Stimulated activated naive CD8-positive, alpha-beta T cell treated with anti-CD3 and anti-CD28 coated beads, Interleukin-15, amount 100 ng/mL, for 72 hours (primary cell): ENCODE data around the gene DIP2B.

Experiments used
- ATAC-seq: fragments of 150-1000 bp; cut with Tn5 transposase; 2 replicates; pipeline ENCODE4 v1.10.0; 2021; ENCODE audit warnings: mild to moderate bottlenecking, moderate library complexity
- DNase-seq, 2 donors: peaks; one replicate each; pipeline ENCODE4 v3.0.0; 2021 to 2022
- H3K27ac Mint-ChIP-seq, 2 donors: one replicate each; pipeline ENCODE4 v1.8.0; 2022; ENCODE audit warnings: mild to moderate bottlenecking in 2 of 2, mixed read lengths in 2 of 2, moderate library complexity in 2 of 2
- H3K27me3 Mint-ChIP-seq: one replicate; pipeline ENCODE4 v1.8.0; 2022; ENCODE audit warnings: mixed read lengths
- H3K4me1 Mint-ChIP-seq: one replicate; pipeline ENCODE4 v1.8.0; 2022; ENCODE audit warnings: mild to moderate bottlenecking, mixed read lengths
- H3K4me3 Mint-ChIP-seq, 2 donors: one replicate each; pipeline ENCODE4 v1.8.0; 2022; ENCODE audit warnings: mild to moderate bottlenecking in 2 of 2, mixed read lengths in 2 of 2, moderate library complexity in 1 of 2
- H3K9me3 Mint-ChIP-seq, 2 donors: one replicate each; pipeline ENCODE4 v1.8.0; 2022; ENCODE audit warnings: mixed read lengths in 2 of 2

The DIP2B gene

GRCh38 chr12:50707396-50707795 is 202.6 kb downstream of the DIP2B start:
- no peak for ATAC-seq
- Mint-ChIP-seq H3K4me3 (no peak overlapping the region), H3K27me3 (no peaks in the 10 kb centered on the region), H3K9me3 (no peaks in the 10 kb centered on the region), H3K4me1 (no peaks in the 10 kb centered on the region), H3K27ac (no peak overlapping the region)
- DNase-seq: no peak

GRCh38 chr12:50708631-50709030 is 203.8 kb downstream of the DIP2B start:
- no peak overlapping the region for H3K4me3 Mint-ChIP-seq
- no peaks in the 10 kb centered on the region for H3K9me3 Mint-ChIP-seq
- no peak for ATAC-seq
- H3K27me3 Mint-ChIP-seq: no peaks in the 10 kb centered on the region
- H3K27ac Mint-ChIP-seq: no peak overlapping the region
- no peak for DNase-seq
- H3K4me1 Mint-ChIP-seq: no peaks in the 10 kb centered on the region

GRCh38 chr12:50711121-50711520 is 206.3 kb downstream of the DIP2B start:
- Mint-ChIP-seq H3K27me3 (no peaks in the 10 kb centered on the region), H3K4me3 (no peak overlapping the region), H3K4me1 (no peaks in the 10 kb centered on the region), H3K27ac (no peak overlapping the region), H3K9me3 (no peaks in the 10 kb centered on the region)
- DNase-seq (no peak), ATAC-seq (no peak)

GRCh38 chr12:50715174-50715573 is 210.4 kb downstream of the DIP2B start:
- H3K4me1 Mint-ChIP-seq: no peaks in the 10 kb centered on the region
- H3K4me3 Mint-ChIP-seq: no peak overlapping the region
- H3K27ac Mint-ChIP-seq: no peak overlapping the region
- no peak for DNase-seq
- no peaks in the 10 kb centered on the region for H3K9me3 Mint-ChIP-seq
- H3K27me3 Mint-ChIP-seq: no peaks in the 10 kb centered on the region
- no peak for ATAC-seq

GRCh38 chr12:50718760-50719159 is 214.0 kb downstream of the DIP2B start:
- ATAC-seq: no peak
- no peak overlapping the region for H3K27ac Mint-ChIP-seq

GRCh38 chr12:50720085-50720484 is 215.3 kb downstream of the DIP2B start:
- Mint-ChIP-seq H3K9me3 (no peaks in the 10 kb centered on the region), H3K27me3 (no peaks in the 10 kb centered on the region), H3K27ac (peak overlapping the region in 1 of 2 donors; percentile 25), H3K4me3 (no peak overlapping the region), H3K4me1 (no peaks in the 10 kb centered on the region)
- ATAC-seq (no peak), DNase-seq (no peak)

More at GRCh38 chr12:50718760-50719159, 214.0 kb downstream of the DIP2B start:
- no peaks in the 10 kb centered on the region for H3K9me3 Mint-ChIP-seq
- no peak for DNase-seq
- no peaks in the 10 kb centered on the region for H3K27me3 Mint-ChIP-seq
- no peaks in the 10 kb centered on the region for H3K4me1 Mint-ChIP-seq
- no peak overlapping the region for H3K4me3 Mint-ChIP-seq

- Mint-ChIP-seq H3K4me3 (no peak overlapping the region), H3K27me3 (no peaks in the 10 kb centered on the region)
- no peak for ATAC-seq
These were observed 215.7 kb downstream of the DIP2B start for GRCh38 chr12:50720501-50720900.

GRCh38 chr12:50723865-50724264 is 219.1 kb downstream of the DIP2B start:
- Mint-ChIP-seq H3K9me3 (no peaks in the 10 kb centered on the region), H3K4me3 (no peak overlapping the region), H3K4me1 (no peaks in the 10 kb centered on the region), H3K27ac (no peak overlapping the region), H3K27me3 (no peaks in the 10 kb centered on the region)
- no peak for DNase-seq
- ATAC-seq: no peak

More at GRCh38 chr12:50720501-50720900, 215.7 kb downstream of the DIP2B start:
- H3K4me1 Mint-ChIP-seq: no peaks in the 10 kb centered on the region
- H3K27ac Mint-ChIP-seq: no peak overlapping the region
- DNase-seq: no peak
- no peaks in the 10 kb centered on the region for H3K9me3 Mint-ChIP-seq

GRCh38 chr12:50725011-50725942 is 220.5 kb downstream of the DIP2B start:
- no peaks in the 10 kb centered on the region for H3K4me1 Mint-ChIP-seq
- no peak overlapping the region for H3K4me3 Mint-ChIP-seq
- H3K27me3 Mint-ChIP-seq: no peaks in the 10 kb centered on the region
- no peak for DNase-seq
- ATAC-seq: no peak
- no peaks in the 10 kb centered on the region for H3K9me3 Mint-ChIP-seq
- peak overlapping the region; percentile 37 to 73 for H3K27ac Mint-ChIP-seq

- no peaks in the 10 kb centered on the region for H3K4me1 Mint-ChIP-seq
- no peak overlapping the region for H3K4me3 Mint-ChIP-seq
- H3K27me3 Mint-ChIP-seq: no peaks in the 10 kb centered on the region
- DNase-seq (no peak), ATAC-seq (no peak)
- peak overlapping the region; percentile 60 to 78 for H3K27ac Mint-ChIP-seq
- no peaks in the 10 kb centered on the region for H3K9me3 Mint-ChIP-seq
These were observed 222.7 kb downstream of the DIP2B start for GRCh38 chr12:50727466-50727865.

GRCh38 chr12:50728417-50728816 is 223.6 kb downstream of the DIP2B start:
- no peak overlapping the region for H3K4me3 Mint-ChIP-seq
- H3K4me1 Mint-ChIP-seq: no peaks in the 10 kb centered on the region
- H3K9me3 Mint-ChIP-seq: no peaks in the 10 kb centered on the region
- no peaks in the 10 kb centered on the region for H3K27me3 Mint-ChIP-seq
- H3K27ac Mint-ChIP-seq: no peak overlapping the region
- DNase-seq (no peak), ATAC-seq (no peak)

GRCh38 chr12:50728841-50729240 is 224.1 kb downstream of the DIP2B start:
- Mint-ChIP-seq H3K4me3 (no peak overlapping the region), H3K4me1 (no peaks in the 10 kb centered on the region), H3K27me3 (no peaks in the 10 kb centered on the region), H3K27ac (no peak overlapping the region), H3K9me3 (no peaks in the 10 kb centered on the region)
- no peak for ATAC-seq
- DNase-seq: no peak

GRCh38 chr12:50732591-50732990 is 227.8 kb downstream of the DIP2B start:
- H3K27ac Mint-ChIP-seq: no peak overlapping the region
- H3K9me3 Mint-ChIP-seq: no peaks in the 10 kb centered on the region
- no peaks in the 10 kb centered on the region for H3K4me1 Mint-ChIP-seq
- H3K4me3 Mint-ChIP-seq: no peak overlapping the region
- no peak for DNase-seq
- no peak for ATAC-seq
- H3K27me3 Mint-ChIP-seq: no peaks in the 10 kb centered on the region

GRCh38 chr12:50733706-50734105 is 228.9 kb downstream of the DIP2B start:
- no peak for DNase-seq
- Mint-ChIP-seq H3K4me3 (no peak overlapping the region), H3K27ac (no peak overlapping the region), H3K4me1 (no peaks in the 10 kb centered on the region), H3K9me3 (no peaks in the 10 kb centered on the region), H3K27me3 (no peaks in the 10 kb centered on the region)
- ATAC-seq: no peak

GRCh38 chr12:50734409-50735263 is 229.9 kb downstream of the DIP2B start:
- DNase-seq (peak in 1 of 2 donors; percentile 26), ATAC-seq (peak; percentile 46)
- Mint-ChIP-seq H3K9me3 (no peaks in the 10 kb centered on the region), H3K4me1 (no peaks in the 10 kb centered on the region), H3K4me3 (no peak overlapping the region), H3K27ac (peak overlapping the region in 1 of 2 donors; percentile 19), H3K27me3 (no peaks in the 10 kb centered on the region)

- Mint-ChIP-seq H3K4me3 (no peak overlapping the region), H3K9me3 (no peaks in the 10 kb centered on the region), H3K27ac (no peak overlapping the region), H3K27me3 (no peaks in the 10 kb centered on the region), H3K4me1 (no peaks in the 10 kb centered on the region)
- DNase-seq: no peak
- no peak for ATAC-seq
These were observed 234.8 kb downstream of the DIP2B start for GRCh38 chr12:50739611-50740010.
